Left ventricle myocardium inferior (tissue), 1 donor: ENCODE data around the gene LDLRAD4. TPM values are rescaled to one million over a fixed set of nuclear protein-coding genes. Genes with fewer than 3 reads are reported as not detected.

Experiments
- DNase-seq: peaks from one replicate; pipeline ENCODE4 v3.0.0-alpha.2; 2020
- H3K27ac ChIP-seq: fragments of 200-600 bp; replicated peaks from 2 replicates; pipeline ENCODE4 v1.8.0; 2021
- H3K27me3 ChIP-seq: fragments of 200-600 bp; 2 replicates; pipeline ENCODE4 v1.8.0; 2021; ENCODE audit warnings: low read depth
- H3K36me3 ChIP-seq: fragments of 200-600 bp; 2 replicates; pipeline ENCODE4 v1.8.0; 2021
- H3K4me1 ChIP-seq: fragments of 200-600 bp; 2 replicates; pipeline ENCODE4 v1.8.0; 2021
- H3K4me3 ChIP-seq: fragments of 200-600 bp; 2 replicates; pipeline ENCODE4 v1.8.0; 2021; ENCODE audit warnings: mild to moderate bottlenecking, moderate library complexity
- H3K9me3 ChIP-seq: fragments of 200-600 bp; replicated peaks from 2 replicates; pipeline ENCODE4 v1.8.0; 2021
- intact Hi-C: fragments of 100-400 bp; cut with micrococcal nuclease; formaldehyde crosslinking; loops from one replicate; pipeline ENCODE4 v1.11.0; 2022
- total RNA-seq: library from RNA; stranded (reverse); fragmentation: NEBNext Ultra II Directional; extraction: Animal tissue kit (Norgen Biotek cat#: 25700); gene quantifications from one replicate; pipeline ENCODE4 v1.2.1, GENCODE V29; 2021
- TF ChIP-seq, protein P1 (sequence below): fragments of 200-600 bp; IDR thresholded peaks from 2 replicates; pipeline ENCODE4 v1.8.0; 2021; ENCODE audit warnings: antibody characterized with exemption, mild to moderate bottlenecking, borderline replicate concordance
- donor health status: DM: no; HTN: yes; CAD: no; lungs with severe emphysema.

LDLRAD4 gene
- total RNA-seq, 1 donor from 2014 or later, result 43.3 TPM

GRCh38 chr18:13580991-13581390 lies 362.4 kb downstream of the LDLRAD4 start:
- TF ChIP-seq, protein P1, sequence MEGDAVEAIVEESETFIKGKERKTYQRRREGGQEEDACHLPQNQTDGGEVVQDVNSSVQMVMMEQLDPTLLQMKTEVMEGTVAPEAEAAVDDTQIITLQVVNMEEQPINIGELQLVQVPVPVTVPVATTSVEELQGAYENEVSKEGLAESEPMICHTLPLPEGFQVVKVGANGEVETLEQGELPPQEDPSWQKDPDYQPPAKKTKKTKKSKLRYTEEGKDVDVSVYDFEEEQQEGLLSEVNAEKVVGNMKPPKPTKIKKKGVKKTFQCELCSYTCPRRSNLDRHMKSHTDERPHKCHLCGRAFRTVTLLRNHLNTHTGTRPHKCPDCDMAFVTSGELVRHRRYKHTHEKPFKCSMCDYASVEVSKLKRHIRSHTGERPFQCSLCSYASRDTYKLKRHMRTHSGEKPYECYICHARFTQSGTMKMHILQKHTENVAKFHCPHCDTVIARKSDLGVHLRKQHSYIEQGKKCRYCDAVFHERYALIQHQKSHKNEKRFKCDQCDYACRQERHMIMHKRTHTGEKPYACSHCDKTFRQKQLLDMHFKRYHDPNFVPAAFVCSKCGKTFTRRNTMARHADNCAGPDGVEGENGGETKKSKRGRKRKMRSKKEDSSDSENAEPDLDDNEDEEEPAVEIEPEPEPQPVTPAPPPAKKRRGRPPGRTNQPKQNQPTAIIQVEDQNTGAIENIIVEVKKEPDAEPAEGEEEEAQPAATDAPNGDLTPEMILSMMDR, result no peak
- Histone ChIP-seq H3K4me1 (peaks cover 57% of the 10 kb centered on the region), H3K36me3 (no peaks in the 10 kb centered on the region), H3K9me3 (no peaks in the 10 kb centered on the region), H3K4me3 (no peak overlapping the region), H3K27ac (no peak overlapping the region), H3K27me3 (no peaks in the 10 kb centered on the region)
- intact Hi-C loops, result no loop called here
- no peak for DNase-seq

- H3K4me1 ChIP-seq, result peaks cover 55% of the 10 kb centered on the region
These were observed 363.1 kb downstream of the LDLRAD4 start for GRCh38 chr18:13581496-13582177.

GRCh38 chr18:13582178-13582670 lies 363.7 kb downstream of the LDLRAD4 start:
- Histone ChIP-seq H3K4me1 (peaks cover 52% of the 10 kb centered on the region), H3K4me3 (no peak overlapping the region), H3K27me3 (no peaks in the 10 kb centered on the region), H3K27ac (no peak overlapping the region), H3K9me3 (no peaks in the 10 kb centered on the region), H3K36me3 (no peaks in the 10 kb centered on the region)
- intact Hi-C loops, result no loop called here
- DNase-seq, result no peak
- TF ChIP-seq, protein P1, result no peak

More at GRCh38 chr18:13581496-13582177, 363.1 kb downstream of the LDLRAD4 start:
- Histone ChIP-seq H3K27me3 (no peaks in the 10 kb centered on the region), H3K4me3 (no peak overlapping the region), H3K9me3 (no peaks in the 10 kb centered on the region), H3K36me3 (no peaks in the 10 kb centered on the region), H3K27ac (no peak overlapping the region)
- TF ChIP-seq, protein P1, result no peak
- intact Hi-C loops, result no loop called here
- no peak for DNase-seq

- Histone ChIP-seq H3K4me1 (peaks cover 43% of the 10 kb centered on the region), H3K4me3 (no peak overlapping the region), H3K27me3 (no peaks in the 10 kb centered on the region), H3K9me3 (no peaks in the 10 kb centered on the region), H3K36me3 (no peaks in the 10 kb centered on the region), H3K27ac (peak overlapping the region; percentile 59)
- TF ChIP-seq, protein P1, result no peak
- intact Hi-C loops, result no loop called here
- no peak for DNase-seq
These were observed 365.3 kb downstream of the LDLRAD4 start for GRCh38 chr18:13583576-13584550.

DNA sequence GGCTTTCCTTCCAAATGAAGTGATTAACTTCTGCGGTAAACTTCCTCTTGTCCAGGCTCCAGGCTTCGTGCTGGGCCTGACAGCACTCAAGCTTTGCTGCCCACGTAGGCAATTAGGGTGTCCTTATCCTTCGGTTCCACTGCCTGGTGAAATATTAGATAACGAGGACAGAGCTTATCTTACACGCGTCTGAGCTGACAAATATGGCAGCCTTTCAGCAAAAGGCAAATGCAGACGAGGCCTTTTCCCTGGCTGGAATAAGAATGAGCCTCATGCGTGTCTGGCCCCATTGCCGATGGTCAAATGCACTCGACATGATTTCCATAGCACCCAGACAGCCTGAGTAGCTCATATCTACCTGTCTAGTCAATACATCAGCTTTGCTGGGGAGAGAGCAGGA lies 366.3 kb downstream of the LDLRAD4 start:
- no peaks in the 10 kb centered on the region for H3K36me3 ChIP-seq
- TF ChIP-seq, protein P1, result no peak
- no peak for DNase-seq
- no peak overlapping the region for H3K4me3 ChIP-seq
- intact Hi-C loops, result no loop called here
- H3K27me3 ChIP-seq, result no peaks in the 10 kb centered on the region
- H3K4me1 ChIP-seq, result peaks cover 38% of the 10 kb centered on the region
- H3K27ac ChIP-seq, result peak overlapping the region; percentile 59
- no peaks in the 10 kb centered on the region for H3K9me3 ChIP-seq
